ENCODE measurements around the gene UHRF2.
"Not testable (repeated sequence)": the region's sequence is repeated elsewhere in the genome, so short reads cannot be mapped to it uniquely, and the experiment has no call there.

UHRF2 gene

DNA sequence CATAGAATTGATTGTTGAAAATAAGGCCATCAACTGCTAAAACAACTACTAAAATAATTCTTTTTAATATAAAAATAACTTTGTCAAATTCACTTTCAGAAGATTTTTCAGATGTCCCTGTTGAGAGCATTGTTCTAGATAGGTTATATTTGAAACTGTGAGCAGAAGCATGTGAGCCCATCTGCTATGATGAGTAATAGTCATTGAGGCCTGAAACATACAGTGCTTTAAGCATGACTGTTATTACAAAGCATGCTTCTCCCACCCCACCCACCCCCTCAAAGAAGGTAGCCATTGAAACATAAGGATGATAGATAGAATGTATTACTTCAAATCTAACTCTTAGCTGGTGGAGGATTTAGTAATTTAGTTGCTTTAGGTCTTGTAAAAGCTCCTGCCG lies 86.0 kb downstream of the UHRF2 start:
- no peak for DNase-seq

DNA sequence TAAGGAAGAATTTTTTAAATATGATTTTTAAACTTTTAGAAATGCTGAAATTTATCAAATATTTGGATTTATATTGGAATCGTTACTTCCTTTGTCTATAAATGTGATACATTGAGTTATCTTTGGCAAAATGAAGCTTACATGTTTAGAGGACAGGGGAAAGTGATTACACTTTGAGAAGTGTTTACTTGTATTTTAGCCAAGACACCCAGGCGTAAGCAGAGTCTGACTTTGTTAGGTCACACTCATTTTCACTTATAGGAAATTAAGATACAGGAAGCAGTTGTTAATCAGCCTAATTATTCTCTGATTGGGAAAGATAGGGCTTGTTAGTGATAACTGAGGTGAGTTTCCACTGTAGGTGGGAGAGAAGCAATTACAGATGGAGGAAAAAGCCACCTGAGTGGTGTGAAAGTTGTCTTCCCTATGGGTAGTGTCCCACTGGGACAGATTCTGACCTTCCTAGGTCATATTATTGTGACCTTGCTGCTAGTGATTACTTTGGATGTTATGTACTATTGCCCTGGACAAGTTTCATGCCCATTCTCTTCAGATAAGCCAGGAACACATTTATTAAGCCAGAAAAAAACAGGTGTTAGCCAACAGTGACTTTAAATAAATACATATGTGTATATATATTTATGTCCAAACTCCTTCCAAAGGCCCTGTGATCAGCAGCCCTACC lies 88.7 kb downstream of the UHRF2 start:
- no peak for DNase-seq

DNA sequence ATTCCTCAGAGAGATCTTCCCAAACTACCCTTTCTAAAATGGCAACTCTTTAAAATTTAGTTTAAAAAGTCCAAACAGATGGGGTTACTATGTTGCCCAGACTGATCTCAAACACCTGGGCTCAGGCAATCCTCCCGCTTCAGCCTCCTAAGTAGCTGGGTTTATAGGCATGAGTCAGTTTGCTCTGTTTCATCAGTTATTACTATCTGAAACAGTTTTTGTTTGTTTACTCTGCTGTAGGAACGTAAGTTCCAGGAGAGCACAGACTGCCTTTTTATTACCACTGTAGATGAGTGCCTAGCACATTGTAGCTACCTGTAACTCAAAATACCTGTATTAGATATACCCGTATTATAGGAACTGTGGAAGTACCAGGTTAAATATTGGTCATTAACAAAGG lies 89.4 kb downstream of the UHRF2 start:
- DNase-seq: no peak

DNA sequence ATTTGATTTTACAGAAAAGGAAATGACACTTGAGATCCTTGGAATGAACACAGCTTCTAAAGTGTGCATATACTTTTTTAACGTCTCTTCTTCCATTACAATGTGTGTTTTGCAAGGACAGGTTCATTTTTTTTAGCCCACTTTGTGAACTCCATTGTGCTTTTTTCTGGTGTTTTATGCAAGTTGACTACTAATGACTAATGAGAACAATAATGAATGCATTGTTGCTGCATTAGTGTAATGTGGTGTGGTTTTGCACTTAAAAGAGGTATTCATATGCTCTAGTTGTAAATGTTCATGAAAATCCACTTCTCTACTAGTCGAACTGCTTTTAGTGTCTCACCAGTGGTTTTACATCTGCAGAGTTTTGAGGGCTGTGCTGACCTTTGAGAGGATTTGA lies 93.6 kb downstream of the UHRF2 start:
- no peak for DNase-seq

DNA sequence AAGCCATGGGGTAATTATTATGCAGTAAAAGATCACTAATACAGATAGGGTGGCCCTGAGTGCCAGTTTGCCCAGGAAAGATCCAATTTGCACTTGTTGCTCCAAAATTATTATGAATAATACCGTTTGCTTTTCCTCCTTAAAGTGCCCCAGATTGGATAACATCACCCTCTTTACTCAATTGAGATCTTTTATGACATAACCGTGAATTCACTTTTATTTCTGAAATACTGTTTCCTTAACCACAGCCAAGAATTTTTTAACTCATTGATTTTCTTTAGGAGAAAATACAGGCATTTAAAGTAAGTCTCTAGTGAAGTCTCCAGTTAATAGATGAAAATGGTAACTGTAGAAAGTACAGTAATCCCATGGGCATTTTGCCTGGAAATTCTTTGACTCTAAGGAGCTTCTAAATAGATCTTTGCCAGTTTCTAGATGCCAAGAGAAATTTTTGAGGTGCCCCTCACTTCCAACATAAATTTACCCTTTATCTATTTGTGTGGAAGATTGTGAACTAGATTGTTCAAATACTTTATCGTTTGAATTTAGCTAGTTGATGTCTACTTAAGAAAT lies 99.2 kb downstream of the UHRF2 start:
- no peak for DNase-seq

DNA sequence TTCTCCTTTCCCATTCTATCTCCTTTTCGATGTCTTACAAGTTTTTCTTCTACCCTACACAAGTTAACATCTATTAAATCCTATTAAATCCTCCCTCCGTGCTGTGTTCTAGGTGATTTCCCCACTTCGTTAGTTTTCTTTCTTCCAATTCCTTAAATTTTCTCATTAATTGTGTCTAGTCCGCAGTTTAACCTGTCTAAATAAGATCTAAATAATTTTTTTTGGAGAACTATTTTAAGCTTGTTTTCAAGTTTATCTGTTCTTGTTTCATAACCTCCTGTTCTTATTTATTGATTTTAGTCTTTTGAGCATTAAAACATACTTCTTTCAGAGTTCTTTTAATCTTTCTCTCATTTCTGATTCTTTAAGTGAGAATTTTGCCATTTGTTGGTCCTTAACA lies 109.3 kb downstream of the UHRF2 start:
- DNase-seq: no peak

DNA sequence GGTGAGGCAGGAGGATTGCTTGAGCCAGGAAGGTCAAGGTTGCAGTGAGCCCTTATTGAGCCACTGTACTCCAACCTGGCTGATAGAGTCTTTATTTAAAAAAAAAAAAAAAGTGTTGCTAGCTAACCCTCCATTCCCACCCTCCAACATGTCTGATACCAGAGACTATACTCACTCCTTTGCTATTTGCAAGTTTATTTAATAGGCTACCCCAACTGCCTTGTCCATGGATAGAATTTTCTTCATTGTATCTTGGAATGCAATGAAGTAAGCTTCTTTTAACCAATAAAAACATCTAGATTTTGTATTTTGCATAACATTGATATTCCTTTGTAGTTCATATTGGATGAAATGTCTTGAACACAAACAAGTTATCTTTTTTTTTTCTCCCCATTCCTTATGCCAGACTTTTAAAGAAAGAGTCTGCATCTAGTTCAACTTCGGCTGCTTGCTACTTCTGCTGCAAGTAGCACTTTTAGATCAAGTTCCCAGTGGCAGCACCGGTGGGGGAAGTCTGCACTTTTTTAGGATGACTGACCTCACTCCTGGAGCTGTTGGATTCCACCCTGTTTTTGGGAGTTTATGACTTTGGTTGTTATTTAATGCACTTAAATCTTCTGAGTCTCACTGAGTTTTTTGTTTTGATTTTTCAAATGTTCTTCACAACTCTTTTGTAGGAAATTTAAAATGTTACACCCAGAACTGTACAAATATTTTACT lies 112.5 kb downstream of the UHRF2 start:
- DNase-seq: no peak

DNA sequence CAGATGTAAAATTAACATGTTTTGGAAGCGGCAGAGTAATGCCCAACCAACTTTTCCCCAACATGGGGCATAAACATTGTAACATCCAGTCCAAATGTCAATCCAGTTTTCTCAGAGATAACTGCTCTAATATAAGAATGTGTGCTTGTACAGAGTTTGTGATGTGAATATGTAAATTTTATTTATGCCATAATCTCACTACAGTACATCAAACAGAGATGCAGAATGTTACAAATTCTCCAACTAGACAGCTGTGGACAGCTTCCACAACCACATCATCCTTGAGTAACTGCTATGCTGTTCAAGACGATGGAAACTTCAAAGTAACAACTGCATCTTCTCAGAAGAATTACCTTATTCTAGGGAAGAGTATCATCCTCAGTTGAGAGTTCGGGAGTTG lies 122.6 kb downstream of the UHRF2 start:
- DNase-seq: no peak

DNA sequence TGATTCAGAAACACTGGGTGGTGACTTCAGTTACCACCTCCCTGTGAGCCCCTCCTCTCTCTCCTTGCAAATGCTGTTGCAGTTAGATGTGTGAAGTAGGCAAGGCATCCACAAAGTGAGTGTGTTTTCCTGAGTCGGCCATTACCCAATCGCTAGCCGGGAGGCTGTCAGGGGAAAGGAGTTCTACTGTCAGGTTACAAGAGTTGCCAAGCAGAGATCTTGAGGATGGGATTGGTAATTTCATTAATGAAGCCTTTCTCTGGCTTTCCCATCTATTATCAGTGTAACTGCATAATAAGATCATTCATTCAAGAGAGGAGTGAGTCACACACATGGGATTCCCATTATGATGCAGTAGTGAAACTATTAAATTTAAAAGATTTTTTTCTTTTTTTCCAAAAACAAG lies 125.7 kb downstream of the UHRF2 start:
- DNase-seq: no peak

DNA sequence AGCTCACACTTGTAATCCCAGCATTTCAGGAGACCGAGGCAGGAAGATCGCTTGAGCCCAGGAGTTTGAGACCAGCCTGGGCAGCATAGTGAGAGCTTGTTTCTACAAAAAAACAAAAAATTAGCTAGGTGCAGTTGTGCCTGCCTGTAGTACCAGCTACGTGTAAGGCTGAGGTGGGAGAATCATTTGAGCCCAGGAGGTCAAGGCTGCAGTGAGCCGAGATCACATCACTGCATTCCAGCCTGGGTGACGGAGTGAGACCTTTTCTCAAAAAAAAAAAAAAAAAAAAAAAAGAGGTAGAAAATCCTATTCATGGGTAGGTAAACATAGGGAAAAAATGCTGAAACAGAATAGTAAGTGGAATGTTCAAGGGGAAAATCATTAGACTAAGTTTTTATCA lies 129.6 kb downstream of the UHRF2 start:
- not testable (repeated sequence) for DNase-seq

DNA sequence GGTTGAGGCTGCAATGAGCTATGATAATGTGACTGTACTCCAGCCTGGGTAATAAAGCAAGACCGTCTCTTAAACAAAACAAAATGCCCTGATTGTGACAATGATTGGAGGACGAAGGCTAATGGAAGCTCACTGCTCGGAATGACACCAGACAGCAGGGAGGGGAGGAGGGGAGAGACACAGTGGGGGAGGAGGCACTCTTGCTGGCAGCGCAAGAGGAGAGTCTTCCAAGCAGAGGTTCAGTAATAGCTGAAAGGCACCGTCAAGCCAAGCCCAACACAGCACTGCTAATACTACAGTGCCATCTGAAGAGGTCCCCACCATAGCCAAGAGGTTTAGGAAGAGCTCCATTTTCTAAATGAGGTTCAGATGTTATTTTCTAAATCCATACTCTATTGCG lies 130.2 kb downstream of the UHRF2 start:
- DNase-seq: no peak

DNA sequence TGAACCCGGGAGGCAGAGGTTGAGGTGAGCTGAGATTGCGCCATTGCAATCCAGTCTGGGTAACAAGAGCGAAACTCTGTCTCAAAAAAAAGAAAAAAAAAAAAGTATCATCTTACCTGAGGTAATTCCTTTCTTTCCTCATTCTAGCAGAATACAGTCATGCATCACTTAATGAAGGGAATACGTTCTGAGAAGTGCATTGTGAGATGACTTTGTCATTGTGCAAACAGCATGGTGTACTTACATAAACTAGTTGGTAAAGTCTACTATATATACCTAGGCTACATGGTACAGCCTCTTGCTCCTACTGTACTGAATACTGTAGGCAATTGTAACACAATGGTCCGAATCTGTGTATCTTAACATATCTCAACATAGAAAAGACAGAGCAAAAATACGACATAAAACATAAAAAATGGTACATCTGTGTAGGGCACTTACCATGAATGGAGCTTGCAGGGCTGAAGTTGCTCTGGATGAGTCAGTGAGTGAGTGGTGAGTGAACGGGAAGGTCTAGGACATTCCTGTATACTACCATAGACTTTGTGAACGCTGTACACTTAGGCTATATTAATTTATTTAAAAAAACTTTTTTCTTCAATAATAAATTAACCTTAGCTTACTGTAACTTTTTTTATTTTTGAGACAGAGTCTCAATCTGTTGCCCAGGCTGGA lies 132.2 kb downstream of the UHRF2 start:
- no peak for DNase-seq

DNA sequence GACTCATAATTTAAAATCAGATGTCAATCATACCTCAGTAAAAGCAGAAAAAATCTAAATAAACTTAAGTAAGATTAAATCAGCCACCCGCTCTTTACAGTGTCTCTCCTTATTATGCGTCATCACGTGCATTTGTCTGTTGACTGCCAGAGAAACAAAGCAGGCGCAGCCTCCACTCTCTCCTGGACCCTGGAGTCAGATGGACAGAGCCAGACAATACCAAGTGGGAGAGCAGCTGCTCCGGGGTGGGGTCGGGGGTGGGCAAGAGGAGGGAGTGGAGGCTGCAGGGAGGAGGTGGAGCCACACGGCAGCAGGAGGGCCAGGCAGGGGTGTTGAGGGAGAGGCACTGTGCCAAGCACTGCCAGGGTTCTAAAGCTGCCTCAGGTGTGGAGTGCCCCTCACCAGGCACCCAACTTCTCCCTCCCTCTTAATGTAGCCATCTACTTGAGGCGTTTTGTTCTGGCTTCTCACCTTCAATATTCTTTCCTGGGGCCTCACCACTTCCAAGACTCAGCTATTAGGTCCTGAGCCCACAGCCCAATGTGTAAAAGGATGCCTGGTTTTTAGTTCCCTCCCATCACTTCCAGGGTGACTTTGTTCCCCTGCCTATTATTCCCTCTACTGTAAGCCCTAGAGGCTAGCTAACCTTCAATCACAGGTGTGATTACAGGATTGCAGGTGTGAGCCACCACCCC lies 136.3 kb downstream of the UHRF2 start:
- no peak for DNase-seq

DNA sequence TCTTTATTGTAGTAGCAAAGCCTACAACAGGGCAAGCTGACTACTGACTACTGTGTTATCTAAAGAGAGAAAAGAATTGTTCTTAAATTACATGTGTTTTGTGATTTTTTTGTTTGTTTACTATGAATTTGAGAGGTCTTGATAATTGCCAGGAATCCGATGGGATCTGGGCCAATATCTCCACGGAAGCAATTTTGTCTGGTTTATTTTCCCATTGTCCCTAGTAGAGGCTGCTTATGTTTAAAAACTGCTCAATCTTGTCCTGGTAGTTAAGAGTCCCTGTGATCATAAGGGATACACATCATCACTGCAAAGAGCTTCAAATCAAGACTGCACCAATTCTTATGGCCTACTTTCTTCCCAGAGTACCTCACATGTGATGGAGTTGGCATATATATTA lies 138.1 kb downstream of the UHRF2 start:
- no peak for DNase-seq

DNA sequence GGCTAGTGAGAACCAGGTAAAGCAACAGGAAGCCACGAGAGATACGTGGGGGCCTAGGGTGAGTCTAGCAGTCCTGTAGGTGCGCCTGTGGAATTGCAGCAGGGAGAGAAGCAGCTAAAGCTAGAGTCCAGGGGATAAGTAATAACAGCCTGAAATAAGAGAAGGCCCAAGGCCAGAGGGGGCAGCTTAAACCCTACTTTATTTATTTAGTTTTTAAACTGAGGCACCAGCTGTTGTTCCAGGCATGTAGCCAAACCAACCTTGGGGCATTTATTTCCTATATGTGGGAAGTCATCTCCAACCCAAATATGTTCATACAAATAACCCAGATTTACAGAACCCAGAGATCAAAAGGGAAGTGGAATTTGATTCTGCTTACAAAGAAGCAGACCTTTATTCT lies 139.0 kb downstream of the UHRF2 start:
- no peak for DNase-seq

DNA sequence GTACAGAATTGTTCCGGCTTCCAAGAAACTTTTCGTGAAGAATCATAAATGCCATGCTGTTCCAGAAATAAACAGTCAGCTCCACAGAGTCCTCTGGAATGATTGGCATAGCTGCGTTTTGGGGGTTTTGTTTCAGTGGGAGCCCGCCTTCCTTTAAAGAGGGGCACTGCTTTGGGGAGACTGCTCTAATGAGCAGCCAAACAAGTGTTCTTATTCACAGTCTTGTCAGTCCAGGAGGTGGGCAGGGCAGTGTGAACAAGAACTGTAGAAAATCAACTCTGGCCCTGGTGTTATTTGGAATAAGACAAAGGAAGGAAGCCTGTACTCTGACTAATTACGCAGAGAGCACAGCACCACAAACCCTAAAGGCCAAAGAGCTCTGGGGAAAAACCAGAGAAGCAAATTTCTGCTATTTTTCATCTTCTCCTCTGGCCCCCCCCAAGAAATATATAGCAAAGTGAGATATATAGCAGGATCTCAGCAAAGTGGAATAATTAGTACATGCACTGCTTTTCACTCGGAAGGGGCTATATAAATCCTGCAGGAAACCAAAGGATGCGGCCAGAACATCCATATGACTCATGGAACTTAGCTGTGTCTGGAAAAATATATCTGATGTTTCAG lies 139.6 kb downstream of the UHRF2 start:
- DNase-seq: no peak

DNA sequence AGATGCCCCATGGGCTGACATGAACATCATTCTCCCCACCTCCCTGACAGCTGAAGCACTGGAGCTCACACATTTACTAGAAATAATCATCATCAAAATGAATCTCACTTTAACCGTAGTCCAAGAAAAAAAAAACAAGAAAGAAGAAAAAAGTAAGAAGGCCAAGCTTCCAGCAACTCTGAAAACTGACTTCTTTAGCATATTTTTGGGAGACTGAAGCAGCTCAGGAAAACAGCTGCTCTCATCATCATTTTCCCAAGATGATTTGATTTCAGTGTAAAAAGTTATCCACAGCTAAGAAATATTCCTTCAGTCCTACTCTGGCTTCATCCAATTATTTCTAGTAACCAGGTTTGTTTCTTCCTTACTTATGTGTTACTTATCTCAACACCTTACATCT lies 140.9 kb downstream of the UHRF2 start:
- no peak for DNase-seq
